GM21390 (cell line): Measurements from ENCODE around the gene NAALADL2.

Experiments
- ATAC-seq: cut with Tn5 transposase; IDR thresholded peaks from one replicate; pipeline ENCODE4 v1.9.1; 2021; ENCODE audit not compliant: unreplicated experiment

The NAALADL2 gene

DNA sequence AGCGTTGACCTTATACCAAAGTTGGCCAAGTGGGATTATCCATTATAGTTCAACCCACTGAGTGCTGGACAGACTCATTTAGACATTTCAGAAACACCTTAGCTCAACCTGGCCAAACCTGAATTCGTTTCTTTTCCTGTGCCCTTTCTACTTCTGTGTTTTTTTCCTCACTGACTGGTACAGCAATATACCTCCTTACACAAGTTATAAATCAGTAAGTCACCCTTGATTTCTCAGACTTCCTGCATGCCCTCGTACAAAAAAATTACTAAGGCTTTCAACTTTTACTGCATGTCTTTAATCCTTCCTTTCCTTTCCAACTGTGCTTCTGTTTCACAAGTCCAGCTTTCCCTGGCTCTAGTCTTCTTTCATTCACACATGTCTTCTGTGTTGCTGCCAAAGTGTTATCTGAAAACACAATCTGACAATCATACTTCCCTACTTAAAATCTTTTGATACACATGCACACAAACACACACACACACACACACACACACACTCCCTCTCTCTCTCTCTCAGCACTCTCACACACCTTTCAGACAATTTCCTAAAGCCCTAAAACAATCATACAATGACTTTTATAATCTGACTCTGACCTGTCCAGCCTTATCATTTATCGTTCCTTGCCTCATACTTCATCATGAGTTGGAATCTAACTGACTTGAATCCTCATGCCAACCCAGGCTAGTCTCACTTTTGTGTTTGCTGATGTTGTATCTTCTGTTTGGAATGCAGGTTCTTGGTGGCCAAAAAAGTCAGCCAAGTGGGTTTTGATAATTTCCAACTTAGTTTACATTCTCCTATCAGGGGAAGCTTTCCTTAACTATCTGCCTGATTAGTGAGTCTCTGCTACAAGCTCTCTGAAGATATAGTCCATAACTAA lies 436.4 kb downstream of the NAALADL2 start:
- no peak for ATAC-seq

DNA sequence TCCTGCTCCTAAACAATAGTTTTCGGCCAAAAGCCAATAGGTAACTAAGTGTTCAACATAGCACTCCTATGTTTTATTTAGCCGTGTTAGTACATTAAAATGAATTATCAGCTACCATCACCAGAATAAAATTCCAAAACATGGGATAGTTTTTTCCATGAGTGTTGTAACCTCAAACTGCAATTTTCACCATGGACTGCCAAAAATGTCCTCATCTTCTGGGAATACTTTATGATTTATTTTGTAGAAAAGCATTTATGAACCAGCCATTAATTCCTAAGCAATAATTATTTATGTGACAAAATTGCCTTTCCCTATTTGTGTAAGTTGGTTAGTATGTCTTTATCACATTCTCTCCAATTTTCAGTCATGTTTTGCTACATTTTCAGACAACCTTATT lies 438.1 kb downstream of the NAALADL2 start:
- no peak for ATAC-seq

DNA sequence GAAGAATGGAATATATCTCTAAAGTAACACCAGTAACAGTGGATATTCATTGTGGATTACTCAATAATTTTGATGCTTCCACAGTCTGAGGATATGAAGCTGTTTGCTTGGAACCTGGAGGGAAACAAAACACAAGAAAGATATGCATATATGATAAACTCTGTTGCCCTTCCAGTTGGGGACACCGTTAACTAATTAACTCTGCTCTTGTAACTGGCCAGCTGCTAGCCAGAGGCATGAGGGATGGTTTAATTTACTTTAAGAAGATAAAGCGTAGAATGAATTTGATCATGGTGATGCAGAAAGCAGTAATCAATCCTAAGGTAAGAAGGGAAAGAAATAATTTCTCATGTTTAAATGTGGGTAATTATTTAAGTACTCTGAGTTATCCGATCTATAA lies 442.6 kb downstream of the NAALADL2 start:
- no peak for ATAC-seq

DNA sequence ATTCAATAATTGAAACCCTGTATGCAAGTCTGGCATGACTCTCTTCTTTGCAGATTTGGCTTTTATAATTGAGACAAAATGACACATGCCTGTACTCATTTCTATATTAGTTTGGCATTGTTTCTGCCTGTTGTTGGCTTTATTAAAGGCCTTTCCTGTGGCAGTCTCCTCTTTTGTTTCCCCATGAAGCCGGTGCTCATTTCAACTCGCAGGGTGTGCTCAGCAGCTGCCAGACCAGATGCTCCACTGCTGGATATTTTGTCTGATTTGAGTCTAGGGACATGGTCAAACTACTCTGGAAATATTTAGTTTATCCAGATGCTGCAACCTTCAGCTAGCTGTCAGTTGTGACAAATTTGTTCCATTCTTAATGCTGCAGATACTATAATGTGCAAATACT lies 445.3 kb downstream of the NAALADL2 start:
- no peak for ATAC-seq

DNA sequence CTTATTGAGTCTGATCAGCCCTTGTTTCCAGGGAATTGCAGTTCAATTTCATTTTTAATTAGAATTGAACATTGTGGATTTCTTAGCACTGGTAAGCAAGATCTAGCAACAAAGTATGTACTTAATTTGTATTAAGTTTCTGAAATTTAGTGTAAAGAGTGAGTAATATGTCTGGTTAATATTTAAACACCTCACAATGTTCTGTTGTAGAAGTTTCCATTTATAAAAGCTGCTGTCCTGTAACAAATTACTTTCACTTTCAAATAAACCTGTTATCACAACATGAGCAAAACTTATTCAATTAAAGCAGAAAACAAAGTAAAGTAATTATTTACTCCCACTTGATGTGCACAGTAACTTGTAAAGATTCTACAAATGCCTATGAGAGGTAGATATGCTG lies 448.5 kb downstream of the NAALADL2 start:
- ATAC-seq = peak; percentile 77

DNA sequence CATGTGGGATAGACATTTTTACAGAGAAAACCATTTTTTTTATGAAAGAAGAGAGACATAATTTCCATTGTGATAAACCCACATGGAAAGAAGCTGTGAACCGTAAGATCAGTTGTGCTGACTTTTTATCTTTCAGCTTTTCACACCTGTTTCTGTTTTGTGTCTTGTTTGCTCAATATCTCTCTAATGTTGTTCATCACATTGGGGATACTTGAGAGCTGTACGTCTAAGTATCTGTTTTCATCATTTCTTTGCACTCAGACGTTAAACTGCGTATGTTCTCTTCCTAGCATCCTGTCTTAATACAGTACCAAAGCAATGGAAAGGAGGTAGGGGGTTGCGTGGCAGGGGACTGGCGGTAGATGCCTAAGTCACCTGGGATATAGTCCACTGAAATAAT lies 449.0 kb downstream of the NAALADL2 start:
- peak; percentile 11 for ATAC-seq

DNA sequence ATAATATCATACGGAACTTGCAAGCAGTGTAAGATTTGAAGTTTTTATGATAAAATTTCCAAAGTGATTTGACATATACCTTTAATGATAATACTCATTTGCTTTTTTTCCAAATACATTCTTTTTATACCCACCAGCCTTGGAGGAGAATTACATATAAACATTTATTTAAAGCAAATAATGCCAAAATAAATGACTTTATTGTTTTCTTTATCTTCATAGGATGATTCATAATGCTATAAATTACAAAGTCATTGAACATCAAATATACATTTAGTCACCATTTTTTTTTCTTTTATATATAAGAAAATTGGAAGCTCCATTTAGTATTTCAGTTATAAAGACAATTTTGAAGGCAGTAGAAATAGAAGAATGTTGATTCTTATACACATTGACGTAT lies 450.9 kb downstream of the NAALADL2 start:
- ATAC-seq = no peak

DNA sequence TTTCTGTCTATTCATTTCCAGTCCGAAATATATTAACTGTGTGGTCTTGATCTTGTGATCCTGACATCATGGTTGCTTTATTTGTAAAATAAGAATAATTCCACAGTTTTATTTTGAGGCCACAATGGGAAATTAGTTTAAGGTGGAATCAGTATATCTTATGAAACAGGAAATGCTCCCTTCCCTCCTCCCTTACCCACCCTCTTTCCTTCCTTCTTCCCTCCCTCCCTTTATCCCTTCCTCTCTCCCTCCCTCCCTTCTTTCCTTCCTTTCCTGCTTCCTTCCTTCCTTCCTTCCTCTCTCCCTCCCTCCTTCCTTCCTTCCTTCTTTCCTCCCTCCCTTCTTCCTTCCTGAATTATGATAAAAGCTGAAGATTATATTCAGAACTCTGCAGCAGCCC lies 452.3 kb downstream of the NAALADL2 start:
- ATAC-seq = no peak

DNA sequence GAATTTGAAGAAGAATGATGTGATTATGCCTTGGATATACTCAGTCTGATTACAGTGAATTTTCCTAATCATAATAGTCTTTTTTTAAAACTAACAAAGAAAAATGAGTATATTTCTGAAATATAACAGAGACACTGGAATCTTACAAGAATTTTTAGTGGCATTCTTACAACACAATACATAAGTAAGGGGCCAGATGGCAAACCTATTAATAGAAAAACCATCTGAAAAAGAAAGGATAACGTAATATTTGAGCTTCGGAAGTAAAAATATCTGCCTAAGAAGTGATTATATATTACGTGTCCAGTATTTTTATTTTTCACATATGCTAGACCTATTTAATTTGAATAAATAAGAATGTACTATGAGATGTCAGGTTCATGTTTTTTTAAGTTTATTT lies 452.8 kb downstream of the NAALADL2 start:
- ATAC-seq = no peak

DNA sequence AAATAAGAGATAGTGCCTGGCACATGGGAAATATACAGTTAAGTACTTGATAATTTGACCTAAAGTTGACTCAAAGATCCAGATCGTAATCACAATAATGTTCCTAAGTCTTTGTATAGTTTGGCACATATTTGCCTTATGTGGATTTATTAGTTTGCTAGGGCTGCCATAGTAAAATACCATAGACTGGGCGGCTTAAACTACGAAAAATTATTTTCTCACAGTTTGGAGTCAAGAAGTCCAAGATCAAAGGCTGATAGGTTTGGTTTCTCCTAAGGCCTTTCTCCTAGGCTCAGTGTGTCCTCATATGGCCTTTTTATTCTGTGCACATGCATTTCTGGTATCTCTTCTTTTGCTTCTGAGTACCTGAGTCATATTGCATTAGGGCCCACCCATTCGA lies 453.7 kb downstream of the NAALADL2 start:
- ATAC-seq = no peak

DNA sequence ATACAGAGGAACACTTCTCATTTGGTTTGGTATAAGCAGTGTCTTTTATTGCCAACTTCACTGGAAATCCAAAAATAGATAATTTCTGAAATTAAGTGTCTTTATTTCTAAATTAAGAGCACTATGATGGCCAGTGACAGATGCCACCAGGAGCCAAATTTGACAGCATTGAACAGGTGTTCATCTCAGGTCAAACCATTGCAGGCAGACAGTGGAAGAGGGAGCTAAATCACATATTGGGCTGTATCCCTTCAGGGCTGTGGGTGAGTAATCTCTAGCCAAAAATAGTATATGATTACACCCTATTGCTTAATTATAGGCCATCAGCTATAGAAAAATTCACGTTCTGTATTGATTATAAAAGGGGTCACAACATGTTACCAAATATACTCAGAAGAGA lies 457.7 kb downstream of the NAALADL2 start:
- ATAC-seq = no peak

DNA sequence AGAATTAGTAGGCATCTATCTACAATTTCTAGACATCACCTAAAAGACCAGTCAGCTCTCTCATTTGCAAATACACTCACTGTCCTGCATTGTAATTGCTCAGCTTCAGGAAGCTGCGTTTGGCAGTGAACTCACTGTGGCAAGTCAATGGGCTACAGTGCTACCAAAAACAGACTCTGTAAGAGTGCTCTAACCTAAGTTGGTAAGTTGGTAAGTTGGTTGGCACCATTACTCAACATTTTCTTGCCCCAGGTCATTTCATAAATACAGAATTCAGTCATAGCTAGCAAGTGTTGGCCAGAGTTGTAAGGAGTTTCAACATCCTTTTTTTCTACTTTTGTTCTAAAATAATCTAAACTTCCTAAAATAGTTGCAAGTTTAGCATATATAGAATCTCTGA lies 466.3 kb downstream of the NAALADL2 start:
- no peak for ATAC-seq

DNA sequence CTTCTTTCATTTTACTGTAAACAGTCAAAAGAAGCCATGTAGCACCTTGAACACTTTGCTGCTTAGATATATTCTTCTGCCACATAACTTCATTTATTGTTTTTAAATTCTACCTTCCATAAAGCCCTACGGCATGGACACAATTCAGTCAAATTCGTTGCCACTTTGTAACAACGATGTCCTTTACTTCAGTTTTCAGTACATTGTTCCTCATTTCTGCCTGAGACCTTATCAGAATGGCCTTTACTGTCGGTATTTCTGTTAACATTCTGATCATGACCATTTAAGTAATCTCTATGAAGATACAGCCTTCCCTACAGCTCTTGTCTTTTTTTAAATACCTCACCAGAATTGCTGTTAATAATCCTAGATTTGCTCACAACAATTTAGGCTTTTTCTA lies 466.9 kb downstream of the NAALADL2 start:
- ATAC-seq = no peak

DNA sequence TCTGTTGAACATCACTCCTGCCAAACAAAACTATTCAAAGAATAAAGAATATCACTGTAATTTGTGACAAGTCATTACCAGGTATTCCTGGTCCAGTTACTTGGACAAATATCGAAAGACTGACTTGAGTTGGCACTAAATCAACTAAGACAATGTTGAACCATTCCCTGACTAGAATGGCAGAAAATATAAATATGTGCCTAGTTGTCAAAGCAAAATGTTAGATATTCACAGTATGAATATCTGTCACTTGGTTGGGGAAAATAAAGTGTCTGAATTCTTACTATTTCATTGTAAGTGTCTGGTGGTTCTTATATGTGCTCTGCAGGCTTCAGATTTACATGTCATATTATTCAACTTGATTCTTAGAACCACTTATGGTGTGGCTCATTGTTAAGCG lies 470.2 kb downstream of the NAALADL2 start:
- no peak for ATAC-seq

DNA sequence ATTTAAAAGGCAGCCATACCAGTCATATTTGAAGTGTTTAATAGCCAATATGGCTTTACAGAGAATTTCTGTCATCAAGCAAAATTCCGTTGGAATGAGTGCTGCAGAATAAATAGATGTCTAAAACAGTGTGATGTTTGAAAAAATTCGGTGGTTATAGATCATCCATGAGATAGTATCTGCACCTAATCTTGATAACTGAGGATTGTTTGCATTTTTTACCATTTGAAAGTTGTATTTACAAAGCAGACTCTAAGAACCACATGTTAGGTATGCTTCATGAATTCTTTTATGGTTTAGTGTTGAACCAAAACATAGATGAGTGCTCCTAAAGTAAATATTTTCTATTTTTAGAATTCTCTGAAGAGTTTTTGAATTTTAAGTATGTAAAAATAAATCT lies 476.1 kb downstream of the NAALADL2 start:
- no peak for ATAC-seq

DNA sequence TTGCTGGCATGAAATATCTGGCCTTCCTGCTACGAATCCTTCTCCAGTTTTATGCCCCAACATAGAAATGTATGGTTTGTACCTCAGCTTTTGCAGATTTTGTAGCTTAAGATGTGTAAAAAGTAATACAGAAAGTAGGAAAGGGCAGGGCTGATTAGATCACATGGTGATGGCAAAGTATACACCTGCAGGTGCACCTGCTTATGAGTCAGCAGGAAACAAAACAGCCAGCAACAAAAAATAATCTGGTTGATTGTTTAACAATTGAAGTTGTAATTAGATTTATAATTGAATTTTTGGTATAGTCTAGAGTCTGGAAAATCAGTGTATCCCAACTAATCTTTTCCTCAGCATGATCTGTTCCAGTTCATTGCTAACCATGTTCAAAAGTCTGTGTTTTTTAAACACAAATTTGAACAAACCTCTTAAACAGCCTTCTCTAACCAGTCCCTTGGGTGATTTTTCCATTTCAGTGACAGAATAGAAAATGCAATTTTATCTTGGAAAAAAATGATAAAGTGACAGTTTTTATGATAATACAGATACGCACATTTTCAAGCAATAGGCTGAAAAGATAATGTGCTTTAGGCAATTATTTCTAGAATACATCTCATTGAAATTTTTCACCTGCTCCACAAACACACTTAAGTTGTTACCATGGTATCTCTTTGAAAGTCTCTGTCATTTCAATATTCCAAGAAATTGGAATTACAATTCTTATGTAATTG lies 477.4 kb downstream of the NAALADL2 start:
- no peak for ATAC-seq

DNA sequence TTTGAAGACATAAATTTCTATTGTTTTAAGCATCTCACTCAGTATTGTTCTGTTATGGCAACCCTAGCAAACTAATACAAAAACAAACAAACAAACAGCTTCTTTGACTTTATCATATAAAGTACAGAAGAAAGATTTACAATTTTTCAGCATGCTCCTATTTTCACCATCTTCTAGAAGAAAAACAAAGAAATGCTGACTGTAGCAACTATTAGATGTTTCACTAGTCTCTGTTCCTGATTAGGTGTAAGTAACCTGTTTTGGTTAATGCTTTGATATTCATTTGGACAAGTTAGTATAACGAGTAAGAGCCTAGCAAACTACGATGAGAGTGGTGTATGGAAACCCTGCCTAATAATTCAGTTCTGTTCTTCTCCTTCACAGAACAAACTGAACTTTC lies 478.5 kb downstream of the NAALADL2 start:
- ATAC-seq = no peak

DNA sequence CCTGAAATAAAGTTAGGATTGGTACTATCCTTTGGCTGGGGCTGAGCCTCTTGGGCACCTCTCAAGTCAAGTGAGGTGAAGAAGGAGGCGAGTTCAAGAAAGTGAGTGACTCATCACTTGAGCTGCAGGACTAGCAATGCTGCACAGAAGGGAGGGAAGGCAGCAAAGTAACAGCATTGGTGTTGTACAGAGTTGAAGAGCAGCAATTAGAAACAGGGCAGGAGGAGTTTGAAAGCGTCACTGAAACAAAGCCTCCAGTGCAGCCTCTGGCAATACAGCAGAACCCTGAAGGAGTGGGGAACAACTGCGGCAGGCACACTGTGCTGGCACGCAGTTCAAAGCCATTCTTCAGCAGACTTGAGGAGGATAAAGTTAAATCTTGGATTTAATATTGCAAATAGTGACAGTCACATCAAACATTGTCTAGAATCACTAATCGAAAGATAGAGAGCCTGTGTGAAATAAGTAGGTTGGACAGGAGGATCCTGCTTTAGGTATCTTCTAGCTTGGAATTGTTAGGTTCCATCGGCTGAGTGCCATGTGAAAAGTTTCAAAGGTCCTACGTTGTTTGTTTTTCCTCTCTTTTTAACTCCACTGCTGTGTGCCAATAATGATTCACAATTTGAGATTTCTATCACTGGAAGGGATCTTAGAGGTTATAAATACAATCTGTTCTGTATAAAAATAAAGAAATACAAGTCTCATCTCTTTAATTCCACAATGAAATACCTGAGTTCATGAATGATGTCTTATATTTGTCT lies 479.8 kb downstream of the NAALADL2 start:
- ATAC-seq = no peak

DNA sequence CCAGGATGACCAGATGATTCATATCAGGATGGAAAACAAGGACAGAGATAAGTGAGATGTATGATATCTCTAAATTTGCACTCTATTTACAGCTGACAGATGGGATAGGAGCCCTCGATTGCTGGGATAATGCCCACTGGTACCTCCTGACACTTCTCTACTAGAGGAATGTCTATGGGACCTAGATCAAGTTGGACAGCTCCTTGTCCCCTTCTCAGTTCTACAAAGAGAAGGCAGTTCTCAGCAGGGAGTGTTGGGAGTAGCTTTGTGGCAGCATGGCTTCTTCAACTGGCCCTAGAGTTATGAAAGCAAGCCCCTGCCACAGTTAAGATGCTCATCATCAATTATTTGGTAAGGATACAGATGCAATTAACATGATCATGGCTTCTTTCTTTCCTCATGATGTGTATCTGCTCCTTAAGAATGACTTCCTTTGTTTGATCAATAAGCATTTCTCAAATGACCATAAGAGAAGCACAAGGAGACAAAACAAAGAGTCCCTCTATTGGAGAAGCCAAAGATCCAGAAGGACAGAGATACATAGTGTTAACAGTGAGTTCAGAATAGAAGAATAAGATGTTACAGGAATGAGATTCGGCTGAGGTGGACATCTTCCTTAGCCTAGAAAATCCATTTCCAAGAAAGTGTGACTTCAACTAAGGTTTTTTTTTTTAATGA lies 481.3 kb downstream of the NAALADL2 start:
- no peak for ATAC-seq

DNA sequence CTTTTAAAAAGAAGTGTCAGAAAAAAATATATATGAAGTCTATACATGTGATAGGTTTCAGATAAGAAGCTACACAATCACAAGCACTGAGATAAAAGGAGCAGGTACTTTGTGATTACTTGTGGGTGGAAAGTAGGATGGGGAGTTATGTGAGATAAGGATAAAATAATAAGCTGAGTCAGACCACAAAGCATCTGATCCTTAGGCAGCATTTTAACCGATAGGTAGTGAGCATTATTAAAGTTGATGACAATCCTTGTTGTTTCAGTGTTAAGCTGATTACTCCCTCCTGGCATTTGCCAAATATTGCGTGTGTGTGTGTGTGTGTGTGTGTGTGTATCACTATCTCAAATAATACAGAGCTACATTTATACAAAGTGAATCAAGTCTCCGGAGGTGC lies 483.1 kb downstream of the NAALADL2 start:
- no peak for ATAC-seq

DNA sequence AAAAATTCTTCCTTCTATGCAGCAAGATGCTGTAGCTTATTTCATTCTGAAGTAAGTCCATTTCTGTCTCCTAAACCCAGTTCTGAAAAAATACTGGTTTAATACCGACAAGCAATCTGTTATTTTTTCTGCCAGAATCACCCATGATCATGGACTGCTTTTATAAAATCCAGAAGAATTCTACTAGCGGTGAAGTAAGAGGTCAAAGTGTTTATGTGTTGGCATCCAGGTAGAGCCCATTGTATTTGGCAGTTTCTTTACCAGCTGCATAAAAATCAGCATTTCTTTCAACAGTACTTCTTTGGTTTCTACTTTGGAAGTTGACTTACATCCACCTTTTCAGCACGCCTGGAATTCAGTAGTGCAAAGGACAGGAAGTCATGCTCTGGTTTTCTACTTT lies 484.8 kb downstream of the NAALADL2 start:
- ATAC-seq = no peak
